Suprapubic skin (tissue), 4 donors: ENCODE measurements around the gene PHF5A.

Experiments
- CTCF ChIP-seq, 2 donors: fragments of 200-600 bp in 1 of 2; fragments of 450-650 bp in 1 of 2; sonication (generic) in 1 of 2; IDR thresholded peaks; one replicate each; pipeline ENCODE4 v1.5.1; 2016 to 2019; ENCODE audit warnings: antibody characterized with exemption in 2 of 2, mild to moderate bottlenecking in 1 of 2, moderate library complexity in 1 of 2
- EP300 ChIP-seq: sonication (generic); formaldehyde crosslinking; IDR thresholded peaks from one replicate; pipeline ENCODE4 v1.6.1; 2017; ENCODE audit warnings: antibody characterized with exemption
- POLR2A ChIP-seq, 2 donors: fragments of 450-650 bp; IDR thresholded peaks; one replicate each; pipeline ENCODE4 v1.6.1; 2017; ENCODE audit warnings: antibody characterized with exemption in 2 of 2, mild to moderate bottlenecking in 2 of 2, moderate library complexity in 2 of 2
- POLR2AphosphoS5 ChIP-seq, 3 donors: sonication (generic); formaldehyde crosslinking; IDR thresholded peaks; one replicate each; pipeline ENCODE4 v1.6.1; 2017; ENCODE audit warnings: antibody characterized with exemption in 3 of 3

DNA sequence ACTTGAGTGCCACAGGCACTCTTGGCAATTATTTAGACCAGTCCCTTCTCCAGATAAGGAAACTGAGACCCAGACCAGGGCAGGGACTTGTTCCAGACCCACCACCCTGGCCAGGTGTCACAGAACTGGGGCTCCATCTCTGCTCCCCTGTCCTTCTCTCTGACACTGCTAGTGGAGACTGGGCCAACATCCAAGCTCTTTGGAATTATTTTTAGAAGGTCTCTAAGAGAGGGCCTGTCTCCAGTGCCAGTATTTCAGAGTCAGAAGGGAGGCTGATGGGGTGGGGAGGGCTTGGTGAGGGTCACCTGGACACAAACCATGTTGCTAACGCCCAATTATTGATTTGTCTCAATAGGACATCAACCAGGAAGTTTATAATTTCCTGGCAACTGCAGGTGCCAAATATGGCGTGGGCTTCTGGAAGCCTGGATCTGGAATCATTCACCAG lies 43.1 kb upstream of the PHF5A start:
- TF ChIP-seq CTCF (IDR thresholded peaks at IDR 0.05) (no peak), POLR2A (IDR thresholded peaks at IDR 0.05) (no peak), EP300 (no peak), POLR2AphosphoS5 (IDR thresholded peaks at IDR 0.05) (no peak)
